Activated effector memory CD4-positive, alpha-beta T cell treated with Interleukin-2 at 50 U/mL for 16 hours (primary cell): Measurements from ENCODE around the gene TRNAU1AP.
"Not testable (repeated sequence)": the region's sequence is repeated elsewhere in the genome, so short reads cannot be mapped to it uniquely, and the experiment has no call there.

ENCODE experiments used
- DNase-seq: peaks from one replicate; pipeline ENCODE4 v3.0.0-alpha.2; 2020

Gene TRNAU1AP

DNA sequence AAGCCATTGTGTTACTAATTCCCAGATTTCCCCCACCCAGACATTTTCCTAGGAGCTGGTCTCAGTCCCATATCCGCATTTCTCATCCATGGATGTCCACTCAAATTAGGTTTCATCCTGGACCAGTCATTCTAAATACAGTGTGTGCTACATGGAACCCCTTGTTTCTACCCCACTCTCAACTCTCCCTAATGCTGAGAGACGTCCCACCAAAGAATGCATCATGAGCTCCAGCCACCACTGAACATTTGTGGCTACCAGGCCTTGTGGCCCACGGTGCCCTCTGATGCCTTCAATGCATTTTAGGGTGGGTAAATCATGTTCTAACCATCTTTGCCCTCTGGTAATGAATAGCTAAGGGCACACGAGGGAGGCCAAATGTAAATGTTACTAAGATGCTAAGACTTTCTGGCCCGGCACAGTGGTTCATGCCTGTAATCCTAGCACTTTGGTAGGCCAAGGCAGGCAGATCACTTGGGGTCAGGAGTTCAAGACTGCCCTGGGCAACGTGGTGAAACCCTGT is 25.9 kb downstream of the TRNAU1AP start:
- no peak for DNase-seq

DNA sequence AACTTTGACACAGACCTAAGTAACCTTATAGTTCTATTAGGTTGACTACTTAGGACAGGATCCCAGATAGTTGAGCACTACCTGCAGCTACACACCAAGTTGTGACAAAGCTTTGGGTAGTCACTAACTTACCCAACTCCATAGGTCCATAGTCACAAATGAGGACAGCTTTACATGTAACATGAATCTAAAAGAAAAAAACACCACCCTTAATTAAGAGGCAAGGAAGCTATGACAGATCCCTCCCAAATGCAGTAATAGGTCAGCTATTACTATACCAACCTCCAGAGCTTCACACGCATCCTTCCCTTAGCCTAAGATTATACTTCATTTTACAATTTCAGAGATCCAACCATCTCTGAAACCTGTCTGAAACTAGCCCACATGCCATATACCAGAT is 26.5 kb downstream of the TRNAU1AP start:
- no peak for DNase-seq

DNA sequence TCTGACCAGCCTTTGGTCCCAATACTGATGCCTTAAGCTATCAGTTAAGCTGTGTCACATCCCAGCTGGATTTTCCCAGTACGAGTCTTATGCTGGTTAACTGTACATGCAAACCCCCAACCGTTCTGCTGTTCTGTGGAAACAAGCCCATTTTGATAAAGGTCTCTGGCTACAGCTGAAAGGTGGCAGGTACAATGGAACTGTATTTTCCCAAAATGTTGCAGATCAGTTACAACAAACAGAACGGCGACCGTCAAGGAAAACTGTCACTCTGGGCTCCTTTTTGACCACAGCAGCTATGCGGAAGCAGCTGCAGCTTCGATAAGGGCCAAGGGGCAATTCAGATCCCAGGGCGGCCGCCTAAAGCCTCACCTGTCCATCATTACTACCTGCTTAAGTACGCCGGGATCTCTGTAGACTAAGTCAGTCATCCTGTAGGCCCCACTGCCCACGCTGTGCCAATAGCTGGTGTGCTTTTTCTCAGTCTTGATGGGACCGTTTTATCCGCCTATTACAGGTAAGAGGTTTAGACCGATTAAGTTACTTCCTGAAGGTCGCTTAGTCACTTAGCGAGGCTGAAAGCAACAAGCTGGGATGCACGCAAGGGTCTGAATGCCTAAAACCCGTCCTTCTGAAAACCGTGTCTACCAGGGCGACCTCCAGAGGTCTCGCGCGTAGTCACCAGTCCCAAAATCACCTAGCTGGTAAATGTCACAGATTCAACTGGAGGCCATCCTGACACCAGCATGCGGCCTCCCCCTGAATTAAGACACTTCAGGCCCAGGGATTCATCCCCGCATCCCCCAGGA is 28.0 kb downstream of the TRNAU1AP start:
- DNase-seq = peak; percentile 56

DNA sequence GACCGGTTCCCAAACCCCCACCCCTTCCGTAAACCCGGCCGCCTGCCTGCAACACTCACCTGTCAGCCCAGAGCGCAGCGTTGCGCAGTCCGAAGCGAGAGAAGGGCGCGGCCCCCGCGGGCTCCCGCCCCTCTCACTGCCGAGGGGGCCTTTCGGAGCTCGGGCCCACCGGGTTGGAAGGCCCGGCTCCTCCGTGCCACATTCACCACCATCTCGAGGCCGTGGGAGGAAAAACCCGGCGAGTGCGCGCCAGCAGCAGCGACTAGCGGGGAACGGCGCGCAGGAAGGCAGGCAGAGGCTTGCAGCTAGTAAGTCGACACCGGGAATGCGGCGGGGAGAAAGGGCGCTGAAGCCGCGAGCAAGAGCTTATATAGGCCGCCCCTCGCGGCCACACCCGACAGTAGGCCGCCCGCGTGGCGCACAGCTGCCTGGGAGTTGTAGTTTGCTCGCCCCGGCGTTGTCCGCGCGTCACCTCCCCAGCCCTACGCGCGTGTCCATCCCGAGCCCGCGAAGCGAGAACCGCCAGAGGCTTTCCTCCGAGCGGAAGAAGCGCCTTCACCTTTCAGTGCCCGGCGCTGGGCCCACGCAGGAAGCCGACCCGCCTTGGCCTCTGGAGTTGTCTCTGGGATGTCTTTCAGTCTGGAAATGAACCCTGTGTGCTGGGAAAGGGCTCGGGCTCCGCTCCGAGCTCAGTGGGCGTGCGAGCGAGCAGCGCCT is 28.8 kb downstream of the TRNAU1AP start:
- peak; percentile 90 for DNase-seq

DNA sequence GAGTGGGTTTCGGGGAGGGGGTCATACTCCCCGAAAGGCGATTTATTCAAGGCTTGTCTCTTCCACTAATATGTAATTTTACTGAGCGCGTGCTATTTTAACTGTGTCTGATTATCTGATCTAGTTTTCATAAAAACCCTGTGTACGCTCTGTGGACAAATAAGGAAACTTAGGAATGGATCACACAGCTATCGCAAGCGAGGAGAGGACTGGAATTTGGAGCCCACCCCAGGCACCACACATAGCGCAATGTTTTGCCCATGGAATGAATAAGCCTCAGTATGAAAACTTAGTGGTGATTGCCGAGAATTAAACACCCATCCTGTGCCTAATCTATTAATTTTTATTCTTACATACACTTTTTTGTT is 29.3 kb downstream of the TRNAU1AP start:
- DNase-seq = no peak

DNA sequence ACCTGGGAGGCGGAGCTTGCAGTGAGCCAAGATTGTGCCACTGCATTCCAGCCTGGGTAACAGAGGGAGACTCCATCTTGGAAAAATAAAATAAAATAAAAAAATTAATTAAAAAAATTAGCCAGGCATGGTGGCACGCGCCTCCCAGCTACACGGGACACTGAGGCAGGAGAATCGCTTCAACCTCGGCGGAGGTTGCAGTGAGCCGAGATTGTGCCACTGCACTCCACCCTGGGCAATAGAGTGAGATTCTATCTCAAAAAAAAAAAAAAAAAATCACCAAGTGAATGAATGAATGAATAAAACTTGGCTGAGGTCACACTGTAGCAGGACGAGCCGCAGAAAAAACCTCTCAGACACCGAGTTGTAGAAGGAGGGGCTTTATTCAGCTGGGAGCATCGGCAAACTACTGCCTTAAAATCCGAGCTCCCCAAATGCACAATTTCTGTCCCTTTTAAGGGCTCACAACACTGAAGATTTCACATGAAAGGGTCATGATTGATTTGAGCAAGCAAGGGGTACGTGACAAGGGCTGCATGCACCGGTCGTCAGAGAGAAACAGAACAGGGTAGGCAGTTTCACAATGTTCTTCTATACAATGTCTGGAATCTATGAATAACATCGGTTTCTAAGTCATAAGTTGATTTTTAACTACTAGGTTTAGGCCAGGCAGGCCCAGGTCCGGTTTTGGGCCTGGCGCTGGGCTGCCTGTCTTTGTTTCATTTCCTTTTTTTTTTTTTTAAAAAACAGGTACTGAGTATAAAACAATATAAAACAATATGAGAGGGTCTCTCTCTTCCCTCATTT is 33.9 kb downstream of the TRNAU1AP start:
- not testable (repeated sequence) for DNase-seq

DNA sequence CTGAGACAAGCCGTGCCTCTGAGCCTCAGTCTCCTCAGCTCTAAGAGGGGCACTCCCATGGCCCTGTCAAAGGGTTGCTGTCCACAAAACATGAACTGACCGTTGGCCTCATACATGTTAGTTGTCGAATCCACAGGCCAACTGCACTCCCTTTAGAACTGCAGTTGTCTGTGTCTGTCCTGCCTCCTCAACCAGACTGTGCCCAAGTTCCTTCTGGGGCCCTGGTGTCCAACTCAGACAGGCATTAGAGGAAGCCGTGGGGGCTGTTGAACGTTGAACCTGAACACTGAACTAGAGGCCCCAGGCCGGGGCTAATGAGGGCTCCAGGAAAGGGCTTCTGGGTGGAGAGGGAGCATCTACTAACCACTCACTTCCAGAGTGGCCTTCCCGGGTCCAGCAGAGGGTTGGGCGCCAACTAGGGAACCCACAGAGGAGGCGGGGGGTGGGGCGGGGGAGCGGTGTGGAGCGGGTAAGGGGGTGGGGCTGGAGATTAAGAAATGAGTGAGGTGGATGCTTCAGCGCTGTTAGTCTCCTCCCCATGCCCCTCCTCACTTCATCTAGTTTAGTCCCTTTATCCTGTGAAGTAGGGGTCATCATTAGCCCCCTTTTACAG is 38.9 kb downstream of the TRNAU1AP start, which contains the start of gene RAB42:
Gene RAB42, plus strand, starts transcription at position 558 of the 613 bp plus-strand sequence. CDS start 247 bp downstream, outside the sequence.
- no peak for DNase-seq

DNA sequence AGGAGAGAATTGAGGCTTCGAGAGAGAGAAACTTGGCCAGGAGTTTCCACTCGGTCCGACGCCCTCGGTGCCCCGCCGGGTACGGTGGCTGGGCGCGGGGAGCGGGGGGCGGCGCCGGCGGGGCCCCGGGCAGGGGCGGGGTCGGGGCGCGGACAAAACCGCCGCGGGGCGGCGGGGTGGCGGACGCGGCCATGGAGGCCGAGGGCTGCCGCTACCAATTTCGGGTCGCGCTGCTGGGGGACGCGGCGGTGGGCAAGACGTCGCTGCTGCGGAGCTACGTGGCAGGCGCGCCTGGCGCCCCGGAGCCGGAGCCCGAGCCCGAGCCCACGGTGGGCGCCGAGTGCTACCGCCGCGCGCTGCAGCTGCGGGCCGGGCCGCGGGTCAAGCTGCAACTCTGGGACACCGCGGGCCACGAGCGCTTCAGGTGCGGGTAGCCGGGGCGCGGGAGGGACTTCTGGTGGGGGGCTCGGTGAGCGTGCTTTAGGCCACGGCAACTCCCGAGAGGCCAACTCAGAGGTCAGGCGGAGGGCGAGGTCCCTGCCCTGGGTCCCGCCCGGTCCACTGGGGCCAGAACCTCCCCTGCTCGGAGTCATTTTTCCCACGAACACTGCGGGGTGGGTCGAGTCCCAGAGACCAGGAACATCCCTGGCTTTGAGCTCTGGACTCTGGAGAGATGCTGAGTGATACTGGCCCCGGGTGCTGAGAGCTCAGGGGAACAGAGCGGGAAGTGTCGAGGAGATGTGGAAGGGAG is 39.6 kb downstream of the TRNAU1AP start:
- no peak for DNase-seq

DNA sequence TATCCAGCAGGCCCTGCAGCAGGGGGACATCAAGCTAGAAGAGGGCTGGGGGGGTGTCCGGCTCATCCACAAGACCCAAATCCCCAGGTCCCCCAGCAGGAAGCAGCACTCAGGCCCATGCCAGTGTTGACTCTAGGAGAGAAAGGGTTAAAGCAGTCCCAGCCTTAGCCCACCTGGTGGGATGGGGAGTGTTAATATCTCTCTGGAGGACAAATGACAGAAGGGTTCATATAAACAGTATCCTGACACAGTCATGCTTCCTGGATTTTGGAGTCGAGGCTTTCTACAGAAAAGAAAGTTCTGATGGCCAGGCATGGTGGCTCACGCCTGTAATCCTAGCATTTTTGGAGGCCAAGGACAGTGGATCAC is 41.1 kb downstream of the TRNAU1AP start:
- DNase-seq = not testable (repeated sequence)

DNA sequence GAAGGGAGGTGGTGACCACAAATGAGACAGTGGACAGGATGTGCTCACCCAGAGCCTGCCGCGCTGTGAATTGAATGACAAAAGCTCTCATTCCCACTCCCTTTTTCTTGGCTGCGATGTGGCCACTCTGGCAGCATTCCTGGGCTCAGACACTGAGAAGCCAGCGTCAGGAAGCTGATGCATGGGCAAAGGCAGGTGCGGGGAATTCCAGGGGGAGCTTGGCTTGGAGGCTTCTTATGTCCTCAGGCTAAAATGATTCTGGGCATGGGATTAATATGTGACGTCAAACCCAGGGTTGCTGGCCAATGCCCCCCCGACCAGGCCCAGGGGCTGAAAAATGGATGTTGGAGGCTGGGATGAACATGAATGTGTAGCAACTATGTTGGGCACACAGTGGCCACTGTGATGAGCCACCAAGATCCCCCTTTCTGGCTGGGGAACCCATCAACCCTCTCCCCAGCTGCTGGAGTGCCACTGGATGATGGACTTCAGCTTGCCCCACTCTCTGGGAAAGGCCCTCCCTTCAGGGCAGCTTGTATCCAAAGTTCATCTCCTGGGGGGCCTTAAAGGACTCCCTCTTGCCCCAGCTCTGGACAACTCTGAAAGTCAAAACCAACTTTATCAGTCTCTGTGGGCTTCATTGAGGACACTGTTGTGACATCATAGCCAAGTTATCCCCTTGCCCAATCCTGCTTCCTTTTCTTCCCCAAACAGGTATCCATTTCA is 42.0 kb downstream of the TRNAU1AP start:
- not testable (repeated sequence) for DNase-seq

DNA sequence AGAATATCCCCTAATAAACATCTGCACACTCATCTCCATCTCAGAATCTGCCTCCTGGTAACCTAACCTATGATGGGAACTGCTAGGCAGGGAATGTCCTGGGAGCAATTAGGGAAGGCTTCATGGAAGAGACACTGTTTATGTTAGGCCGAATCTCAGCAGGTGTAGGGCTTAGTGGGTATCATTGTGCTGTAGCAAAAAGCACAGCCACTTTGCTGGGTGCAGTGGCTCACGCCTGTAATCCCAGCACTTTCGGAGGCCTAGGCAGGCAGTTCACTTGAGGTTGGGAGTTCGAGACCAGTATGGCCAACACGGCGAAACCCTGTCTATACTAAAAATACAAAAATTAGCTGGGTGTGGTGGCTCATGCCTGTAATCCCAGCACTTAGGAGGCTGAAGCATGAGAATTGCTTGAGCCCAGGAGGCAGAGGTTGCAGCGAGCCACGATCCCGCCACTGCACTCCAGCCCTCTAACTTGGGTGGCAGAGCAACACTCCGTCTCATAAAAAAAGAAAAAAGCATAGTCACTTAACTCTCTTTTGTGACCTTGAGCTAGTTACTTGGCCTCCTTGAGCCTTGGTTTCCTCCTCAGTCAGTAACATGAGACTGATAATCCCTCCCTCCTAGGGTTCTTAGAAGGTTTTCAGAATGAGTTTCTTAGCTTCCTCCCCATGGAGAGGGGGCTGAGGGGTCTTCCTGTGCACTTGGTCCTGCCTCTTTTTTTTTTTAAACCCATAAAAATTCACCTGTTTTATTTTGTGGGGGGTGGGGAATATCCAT is 42.7 kb downstream of the TRNAU1AP start:
- DNase-seq = no peak

DNA sequence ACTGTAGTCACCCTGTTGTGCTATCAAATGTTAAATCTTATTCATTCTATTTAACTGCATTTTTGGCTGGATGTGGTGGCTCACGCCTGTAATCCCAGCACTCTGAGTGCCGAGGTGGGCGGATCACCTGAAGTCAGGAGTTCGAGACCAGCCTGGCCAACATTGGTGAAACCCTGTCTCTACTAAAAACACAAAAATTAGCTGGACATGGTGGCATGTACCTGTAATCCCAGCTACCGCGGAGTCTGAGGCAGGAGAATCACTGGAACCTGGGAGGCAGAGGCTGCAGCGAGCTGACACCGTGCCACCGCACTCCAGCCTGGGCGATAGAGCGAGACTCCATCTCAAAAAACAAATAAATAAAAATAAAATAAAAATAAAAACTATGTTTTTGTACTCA is 43.4 kb downstream of the TRNAU1AP start:
- DNase-seq = not testable (repeated sequence)

DNA sequence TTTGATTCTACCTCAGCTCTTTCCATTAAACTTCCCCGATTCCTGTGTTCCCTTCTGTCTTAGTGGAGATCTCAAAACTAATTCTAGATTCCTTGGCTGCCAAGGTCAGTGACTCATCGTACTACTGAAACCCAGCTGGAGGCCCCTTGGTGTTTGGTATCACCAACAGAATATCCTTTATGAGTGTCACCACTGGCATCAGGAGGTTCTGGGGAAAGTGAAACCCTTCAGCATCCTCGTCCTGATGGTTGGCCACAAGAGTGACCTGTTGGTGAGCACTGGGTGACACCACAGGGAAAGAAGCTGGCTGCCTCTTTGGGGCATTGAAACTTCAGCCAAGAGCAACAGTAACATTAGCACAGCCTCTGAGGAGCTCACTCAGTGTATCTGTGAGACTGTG is 48.8 kb downstream of the TRNAU1AP start:
- no peak for DNase-seq

DNA sequence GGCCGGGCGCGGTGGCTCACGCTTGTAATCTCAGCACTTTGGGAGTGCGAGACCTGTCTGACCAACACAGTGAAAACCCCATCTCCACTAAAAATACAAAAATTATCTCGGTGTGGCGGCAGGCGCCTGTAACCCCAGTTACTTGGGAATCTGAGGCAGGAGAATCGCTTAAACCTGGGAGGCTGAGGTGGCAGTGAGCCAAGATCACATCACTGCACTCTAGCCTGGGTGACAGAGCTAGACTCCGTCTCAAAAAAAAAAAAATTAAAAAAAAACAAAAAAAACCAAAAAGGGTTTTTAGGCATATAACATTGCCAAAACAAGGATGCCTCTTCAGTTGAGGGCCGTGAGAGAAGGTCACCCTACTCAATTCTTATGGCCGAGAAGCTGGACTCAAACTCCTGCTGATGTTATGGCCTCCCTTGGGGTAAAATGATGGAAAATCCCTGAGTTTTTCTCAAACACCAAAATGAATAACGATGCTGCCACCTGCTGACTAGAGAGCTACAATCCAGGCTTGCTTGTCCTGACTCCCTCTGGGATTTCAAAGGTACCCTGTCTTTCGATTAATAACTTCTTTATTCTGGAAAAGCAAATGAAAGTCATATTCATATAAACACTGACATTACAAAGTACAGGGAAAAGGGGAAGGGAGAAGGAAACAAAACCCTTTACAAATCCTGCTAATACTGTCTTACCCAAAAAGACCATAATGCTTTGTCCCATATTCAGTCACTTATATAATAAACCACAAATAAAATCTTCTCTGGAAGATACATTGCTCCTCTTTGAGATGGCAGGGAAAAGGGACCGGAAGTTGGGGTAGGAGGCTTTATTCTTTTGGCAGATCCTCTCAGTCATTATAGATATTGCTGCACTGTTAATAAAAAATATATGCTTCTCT is 49.9 kb downstream of the TRNAU1AP start:
- no peak for DNase-seq

DNA sequence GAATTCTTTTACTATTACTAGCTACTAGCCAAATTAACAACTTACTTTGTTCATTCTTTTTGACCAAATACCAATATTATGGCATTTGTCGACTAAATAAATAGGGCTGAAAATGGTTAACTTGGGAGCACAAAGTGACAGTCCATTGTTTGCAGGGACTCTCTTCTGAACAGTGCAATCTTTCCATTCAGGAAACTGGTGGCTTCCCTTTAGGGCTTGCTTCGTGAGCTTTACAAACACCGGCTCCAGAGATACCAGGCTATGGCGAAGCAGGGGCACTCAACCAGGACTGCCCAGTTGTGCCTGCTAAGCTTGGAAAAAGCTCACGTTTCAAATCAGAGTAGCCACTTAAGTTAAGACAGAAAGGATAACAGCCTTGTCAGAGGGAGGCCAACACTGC is 51.5 kb downstream of the TRNAU1AP start:
- DNase-seq = no peak

DNA sequence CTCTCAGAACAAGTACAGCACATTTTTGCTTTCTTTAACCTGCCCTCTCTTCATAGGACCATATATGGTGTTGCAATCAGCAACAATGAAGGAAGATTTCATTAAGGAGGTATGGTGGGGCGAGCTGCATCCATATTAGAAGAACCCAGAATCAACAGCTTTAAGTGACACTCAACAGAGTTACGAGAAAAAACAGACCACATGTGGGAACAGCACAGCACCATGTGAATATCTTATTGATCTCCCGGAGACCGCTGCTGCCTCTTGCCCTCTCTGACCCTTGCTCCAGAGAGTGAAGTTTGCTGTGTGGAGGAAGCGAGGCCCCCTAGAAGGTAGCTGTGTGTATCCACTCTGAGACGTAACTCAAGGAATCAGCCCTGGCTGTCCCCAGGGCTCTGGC is 52.1 kb downstream of the TRNAU1AP start:
- no peak for DNase-seq

DNA sequence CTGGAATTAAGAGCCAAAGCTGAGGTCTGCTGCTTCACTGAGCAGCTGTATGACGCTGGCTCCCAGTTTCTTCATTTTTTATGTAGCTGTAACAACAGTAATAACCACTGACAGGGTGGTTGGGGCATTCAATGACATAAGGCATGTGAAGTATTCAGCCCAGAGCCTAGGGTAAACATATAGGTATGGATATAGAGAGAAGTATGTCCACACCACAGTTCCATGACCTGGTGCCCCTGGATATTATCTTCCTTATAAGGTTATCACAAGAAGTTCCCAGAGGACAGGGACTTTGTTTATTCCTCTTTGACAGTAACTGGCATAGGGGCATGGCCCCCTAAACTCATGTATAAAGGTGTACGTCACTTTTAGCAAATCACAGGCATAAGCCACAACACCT is 53.9 kb downstream of the TRNAU1AP start:
- no peak for DNase-seq

DNA sequence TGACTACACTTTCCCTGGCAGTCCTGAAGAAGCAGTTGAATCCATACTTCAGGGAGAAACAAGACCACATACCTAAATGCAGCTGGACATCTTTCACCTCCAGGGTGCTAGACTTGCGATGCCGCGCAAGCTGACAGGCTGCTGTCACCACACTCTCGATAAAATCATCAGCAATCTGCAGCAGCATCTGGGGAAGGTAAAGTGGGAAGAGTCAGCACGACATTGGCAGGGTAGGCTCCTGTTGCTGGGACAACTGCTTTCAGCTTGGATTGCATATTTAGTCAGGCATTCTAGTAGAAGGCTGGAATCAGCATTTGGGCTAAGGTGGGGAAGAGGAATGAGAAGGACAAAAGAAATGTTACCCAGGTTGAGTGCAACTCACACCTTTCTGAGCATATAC is 60.3 kb downstream of the TRNAU1AP start:
- DNase-seq = no peak
